GM19035 (cell line): ENCODE data around the gene WDR64.

Experiments used
- ATAC-seq: cut with Tn5 transposase; IDR thresholded peaks from one replicate; pipeline ENCODE4 v1.9.1; 2021; ENCODE audit not compliant: unreplicated experiment

Gene WDR64

DNA sequence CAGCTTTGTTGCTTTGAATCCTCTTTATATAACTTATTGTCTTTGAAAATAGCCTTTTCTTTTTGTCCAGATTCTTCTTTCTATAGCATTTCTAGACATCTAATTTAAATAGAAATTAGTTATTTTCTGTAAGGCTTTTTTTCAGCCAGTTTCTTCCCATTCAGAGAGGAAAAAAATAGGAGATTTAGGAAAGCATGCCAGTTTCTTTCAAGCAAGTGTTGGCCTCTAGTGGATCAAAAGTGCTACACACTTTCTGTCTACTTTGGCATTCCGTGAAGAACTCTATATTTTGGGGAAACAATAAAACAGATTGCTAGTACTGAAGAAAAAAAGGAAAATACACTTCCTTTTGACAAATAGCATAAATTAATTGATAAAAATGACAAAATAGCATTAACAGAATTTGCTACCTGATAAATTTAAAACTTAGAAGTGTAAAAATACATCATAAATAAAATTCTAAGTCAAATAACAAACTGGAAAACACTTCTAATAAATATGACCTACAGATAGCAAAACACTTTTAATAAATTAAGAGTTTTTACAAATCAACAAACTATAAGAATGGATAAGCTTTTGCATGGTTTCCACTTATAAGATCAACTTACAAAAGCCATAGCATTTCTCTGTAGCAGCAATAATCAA lies 182.8 kb downstream of the WDR64 start:
- no peak for ATAC-seq

DNA sequence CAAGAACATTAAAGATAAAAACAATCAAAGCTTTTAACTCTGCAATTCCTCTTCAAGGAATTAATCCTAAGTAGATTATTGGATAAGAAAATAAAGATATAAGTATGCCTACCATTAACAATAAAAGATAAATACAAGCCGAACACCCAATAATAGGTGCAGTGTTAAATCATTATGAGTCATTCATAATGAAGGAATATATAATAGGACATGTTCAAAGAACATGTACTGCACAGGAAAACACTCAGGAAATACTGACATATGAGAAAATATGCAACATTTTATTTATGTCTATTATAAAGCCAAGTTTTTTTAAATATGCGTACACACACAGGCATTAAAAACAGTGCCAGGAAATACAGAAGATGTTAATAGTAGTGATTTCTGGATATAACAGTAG lies 184.9 kb downstream of the WDR64 start:
- no peak for ATAC-seq

- ATAC-seq = no peak
These were observed 185.3 kb downstream of the WDR64 start for GRCh38 chr1:241837416-241837815.

- ATAC-seq = no peak
These were observed 185.8 kb downstream of the WDR64 start for GRCh38 chr1:241837901-241838300.

DNA sequence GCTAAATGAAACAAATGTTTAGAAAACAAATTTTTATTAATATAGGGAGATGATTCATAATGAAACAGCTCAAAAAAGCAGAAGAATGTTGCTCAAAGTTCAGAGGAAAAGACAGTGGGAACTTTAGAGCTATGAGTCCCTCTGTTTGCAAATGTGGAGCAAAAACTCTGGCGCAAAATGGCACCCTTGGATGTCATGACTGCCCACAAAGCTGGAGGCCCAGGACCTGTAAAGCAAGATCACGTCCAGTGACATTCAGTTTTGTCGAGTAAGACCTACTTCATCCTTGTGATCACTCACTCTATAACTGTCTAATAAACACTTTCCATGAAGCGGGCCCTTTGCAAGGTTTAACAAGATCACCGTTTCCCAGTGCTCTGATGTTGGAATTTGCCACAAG lies 186.8 kb downstream of the WDR64 start:
- ATAC-seq = no peak

- ATAC-seq = no peak
These were observed 187.4 kb downstream of the WDR64 start for GRCh38 chr1:241839369-241839979.

- no peak for ATAC-seq
These were observed 188.1 kb downstream of the WDR64 start for GRCh38 chr1:241840164-241840563.

- ATAC-seq = no peak
These were observed 189.6 kb downstream of the WDR64 start for GRCh38 chr1:241841691-241842090.

DNA sequence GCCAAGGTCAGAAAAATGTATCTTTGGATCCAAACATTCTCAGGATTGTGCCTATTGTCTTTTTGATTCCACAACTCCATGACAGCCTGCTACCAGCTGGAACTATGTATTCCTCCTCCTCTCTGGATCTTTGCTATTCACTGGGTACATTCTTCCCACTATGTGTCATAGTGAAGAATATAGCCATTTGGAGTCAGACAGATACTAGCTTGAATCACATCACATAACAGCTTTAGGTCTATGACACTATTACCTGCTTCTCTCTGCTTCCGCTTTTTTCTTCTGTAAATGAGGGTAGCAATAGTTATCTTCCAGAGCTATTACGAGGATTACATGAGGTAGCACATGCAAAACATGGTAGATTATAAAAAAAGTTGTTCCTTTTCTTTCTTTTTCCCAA lies 190.5 kb downstream of the WDR64 start:
- no peak for ATAC-seq

DNA sequence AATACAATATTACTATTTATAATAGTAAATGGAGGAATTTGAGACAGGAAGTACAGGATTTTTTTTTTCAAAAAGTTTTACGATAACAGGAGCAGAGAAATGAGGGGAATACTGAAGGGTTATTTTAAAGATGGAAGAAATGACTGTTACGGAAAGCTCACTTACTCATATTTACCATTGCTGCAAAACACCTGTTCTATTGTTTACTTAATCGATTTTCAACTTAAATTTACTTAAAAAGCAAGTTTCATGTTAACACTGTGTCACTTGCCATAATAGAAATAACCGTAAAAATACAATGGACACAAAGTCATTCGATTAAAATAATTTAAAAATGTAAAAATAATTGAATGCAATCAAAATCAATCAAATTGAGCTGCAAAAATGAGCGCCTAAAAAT lies 192.5 kb downstream of the WDR64 start:
- no peak for ATAC-seq

DNA sequence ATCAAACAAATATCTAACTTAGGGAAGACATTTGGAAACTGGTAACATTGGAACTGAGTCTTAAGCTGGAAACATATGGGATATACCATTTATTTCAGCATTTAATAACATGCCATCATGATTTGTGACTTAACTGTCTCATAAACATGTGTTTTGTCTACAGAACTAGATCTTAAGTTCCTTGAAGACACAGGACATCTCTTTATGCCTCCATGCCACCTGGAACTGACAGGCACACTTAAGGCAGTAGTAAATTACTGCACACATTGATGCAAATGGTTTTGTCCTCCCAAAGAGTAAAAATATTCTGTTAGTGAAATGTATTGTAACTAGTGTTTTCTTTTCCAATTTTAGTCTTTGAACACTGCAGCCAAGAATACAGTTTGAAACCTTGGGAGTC lies 194.3 kb downstream of the WDR64 start:
- ATAC-seq = no peak

DNA sequence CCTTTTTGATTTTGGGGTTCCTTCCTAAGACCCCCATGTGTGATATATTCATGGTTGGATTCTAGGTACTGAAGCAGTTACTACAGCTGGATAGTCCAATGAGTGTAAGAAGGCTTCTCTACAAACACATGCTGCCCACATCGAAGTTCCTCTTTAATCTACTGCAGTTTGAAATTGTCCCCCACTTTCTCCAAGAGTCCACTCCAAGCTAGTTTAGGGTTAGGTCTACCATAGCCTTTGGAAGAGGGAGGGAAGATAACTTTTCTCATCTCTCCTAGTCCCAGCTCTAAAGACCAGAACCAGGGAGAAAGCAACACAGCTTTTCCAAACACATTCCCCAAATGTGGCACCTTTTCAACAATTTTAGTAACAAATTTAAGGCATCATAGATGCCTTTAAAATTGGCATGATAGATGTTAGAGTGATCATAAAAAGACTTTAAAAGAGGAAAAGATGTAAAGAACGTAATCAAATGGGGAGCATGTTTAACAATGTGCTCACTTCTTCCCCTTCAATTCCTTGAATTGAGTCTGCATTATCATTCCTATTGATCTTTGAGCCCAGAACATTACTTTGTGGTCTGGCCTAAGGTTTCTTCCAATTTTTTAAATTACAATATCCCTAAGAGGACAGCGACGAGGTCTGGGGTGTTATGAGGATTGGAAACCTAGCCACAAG lies 194.9 kb downstream of the WDR64 start:
- ATAC-seq = no peak

DNA sequence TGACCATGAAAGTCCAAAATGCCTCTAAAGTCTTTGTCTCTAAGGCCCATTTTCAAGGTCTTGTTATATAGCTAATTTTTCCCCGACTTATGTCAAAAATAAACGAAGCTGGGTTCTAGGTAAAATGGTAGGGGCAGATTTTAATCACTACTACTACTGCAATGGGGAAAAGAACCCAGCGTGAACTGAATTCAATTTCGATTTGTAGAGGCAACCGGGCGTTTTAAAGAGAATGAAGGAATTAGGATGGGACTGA lies 195.4 kb downstream of the WDR64 start:
- no peak for ATAC-seq

DNA sequence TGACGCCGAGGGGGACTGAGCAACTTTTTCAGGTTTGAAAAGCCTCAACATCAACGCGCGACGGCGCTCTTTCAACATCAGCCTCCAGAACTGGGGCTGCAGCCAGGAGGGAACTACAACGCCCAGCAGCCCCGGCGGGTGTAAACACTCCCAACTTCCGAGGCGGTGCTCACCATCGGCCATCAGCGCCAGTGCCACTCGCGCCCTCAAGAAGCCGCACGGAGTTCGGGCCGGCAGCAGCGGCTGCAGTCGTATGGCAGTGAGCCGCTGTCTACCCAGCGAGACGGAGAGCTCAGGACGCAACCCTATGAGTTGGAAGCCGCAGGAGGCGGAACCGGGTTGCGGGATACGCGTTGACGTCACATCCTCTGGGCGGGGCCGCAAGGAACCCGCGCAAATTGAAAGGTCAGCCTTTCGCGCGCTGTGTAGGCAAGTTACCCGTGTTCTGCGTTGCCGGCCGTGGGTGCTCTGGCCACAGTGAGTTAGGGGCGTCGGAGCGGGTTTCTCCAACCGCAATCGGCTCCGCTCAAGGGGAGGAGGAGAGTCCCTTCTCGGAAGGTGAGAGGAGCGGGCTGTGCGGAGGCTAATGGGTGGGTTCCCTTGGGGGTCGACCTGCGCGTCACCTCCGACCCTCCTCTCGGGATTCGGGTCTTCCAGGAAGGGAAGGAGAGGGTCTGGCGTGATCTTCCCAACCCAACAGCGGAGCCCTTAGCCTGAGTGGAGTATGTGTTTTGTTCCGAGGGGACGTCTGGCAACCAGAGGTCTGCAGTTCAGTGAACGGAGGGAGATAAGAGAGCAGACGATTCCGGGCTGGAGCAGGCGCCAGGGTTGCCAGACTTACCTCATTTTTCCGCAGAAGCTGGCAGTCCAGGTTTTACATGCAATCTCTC lies 196.0 kb downstream of the WDR64 start, which contains the start of gene EXO1:
Gene EXO1, plus strand, starts transcription at position 409 of the 890 bp plus-strand sequence. CDS start 2,222 bp downstream, outside the sequence.
- ATAC-seq = peak; percentile 98

DNA sequence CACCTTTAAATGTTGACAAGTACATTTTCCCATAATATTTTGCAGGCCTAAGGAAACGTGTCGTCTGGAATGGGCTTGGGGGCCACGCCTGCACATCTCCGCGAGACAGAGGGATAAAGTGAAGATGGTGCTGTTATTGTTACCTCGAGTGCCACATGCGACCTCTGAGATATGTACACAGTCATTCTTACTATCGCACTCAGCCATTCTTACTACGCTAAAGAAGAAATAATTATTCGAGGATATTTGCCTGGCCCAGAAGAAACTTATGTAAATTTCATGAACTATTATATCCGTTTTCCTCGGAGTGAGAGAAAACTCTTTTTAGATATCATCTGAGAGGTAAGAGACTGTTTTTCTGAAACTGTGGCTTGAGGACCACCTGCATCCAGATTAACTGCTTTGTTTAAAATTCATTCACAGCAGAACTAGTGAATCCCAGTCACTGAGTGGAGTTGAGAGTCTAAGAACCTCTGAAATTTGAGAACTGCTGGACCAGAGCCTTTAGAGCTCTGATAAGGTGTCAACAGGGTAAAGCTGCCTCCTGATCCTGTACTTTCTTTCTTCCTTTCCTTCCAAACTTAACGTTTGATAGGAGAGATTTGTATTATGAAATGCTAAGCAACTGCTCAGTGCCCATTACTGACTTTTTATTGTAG lies 196.7 kb downstream of the WDR64 start:
- peak; percentile 8 for ATAC-seq

DNA sequence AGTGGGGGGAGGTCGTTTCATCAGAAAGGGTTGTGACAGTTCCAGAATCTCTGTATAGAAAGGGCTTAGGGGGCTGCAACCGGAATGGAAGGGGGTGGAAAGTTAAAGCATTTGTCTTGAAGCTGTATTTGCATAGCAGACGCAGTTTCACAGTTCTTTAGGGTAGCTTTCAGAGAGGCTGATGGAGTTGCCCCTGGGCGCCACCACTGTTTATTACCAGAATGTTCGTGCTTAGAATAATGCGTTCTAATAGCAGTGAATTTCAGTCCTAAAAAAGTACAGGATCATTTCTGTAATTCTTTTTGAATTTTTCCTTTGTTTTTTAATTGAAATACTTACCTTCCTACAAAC lies 197.2 kb downstream of the WDR64 start:
- no peak for ATAC-seq
